Cortex of kidney (tissue), 1 donor: ENCODE measurements around the gene TSC22D4.
"Not testable (repeated sequence)": the region's sequence is repeated elsewhere in the genome, so short reads cannot be mapped to it uniquely, and the experiment has no call there.

ENCODE experiments used
- DNase-seq: peaks from one replicate; lab custom pipeline; 2025; lab: John Stamatoyannopoulos, UW

Gene TSC22D4

GRCh38 chr7:100472854-100473499, 6.0 kb downstream of the TSC22D4 start:
- no peak for DNase-seq

- DNase-seq: no peak
These were observed 6.7 kb downstream of the TSC22D4 start for GRCh38 chr7:100472121-100472851.

GRCh38 chr7:100471021-100471420, 8.0 kb downstream of the TSC22D4 start:
- DNase-seq: no peak

GRCh38 chr7:100469227-100470044, 9.6 kb downstream of the TSC22D4 start:
- DNase-seq: no peak

- no peak for DNase-seq
These were observed 11.2 kb downstream of the TSC22D4 start for GRCh38 chr7:100467638-100468373.

- DNase-seq: no peak
These were observed 12.1 kb downstream of the TSC22D4 start for GRCh38 chr7:100466653-100467605.

- no peak for DNase-seq
These were observed 13.2 kb downstream of the TSC22D4 start for GRCh38 chr7:100465702-100466311.

- DNase-seq: no peak
These were observed 13.7 kb downstream of the TSC22D4 start for GRCh38 chr7:100465299-100465698.

GRCh38 chr7:100464791-100465190, 14.2 kb downstream of the TSC22D4 start:
- no peak for DNase-seq

- no peak for DNase-seq
These were observed 14.8 kb downstream of the TSC22D4 start, which contains the start of gene SPACDR for GRCh38 chr7:100464210-100464660. TSS of gene SPACDR (minus strand) at chr7:100464260. CDS start at chr7:100464025, 235 bp downstream.

- DNase-seq: no peak
These were observed 22.0 kb downstream of the TSC22D4 start for GRCh38 chr7:100457033-100457432.

- no peak for DNase-seq
These were observed 22.5 kb downstream of the TSC22D4 start for GRCh38 chr7:100456562-100456961.

GRCh38 chr7:100455206-100455605, 23.8 kb downstream of the TSC22D4 start:
- no peak for DNase-seq

- DNase-seq: not testable (repeated sequence)
These were observed 25.2 kb downstream of the TSC22D4 start for GRCh38 chr7:100453854-100454253.

- no peak for DNase-seq
These were observed 26.5 kb downstream of the TSC22D4 start for GRCh38 chr7:100452513-100452912.

- no peak for DNase-seq
These were observed 29.7 kb downstream of the TSC22D4 start for GRCh38 chr7:100449190-100449795.

- not testable (repeated sequence) for DNase-seq
These were observed 31.7 kb downstream of the TSC22D4 start for GRCh38 chr7:100447363-100447762.

GRCh38 chr7:100446040-100446439, 33.0 kb downstream of the TSC22D4 start:
- no peak for DNase-seq
